HepG2 (cell line): ENCODE results near the gene NOTUM. TPM values are rescaled to one million over a fixed set of nuclear protein-coding genes. Genes with fewer than 3 reads are reported as not detected.
A peak's percentile ranks its signal among the peaks of the same experiment; 100 is the strongest.

Experiments
- AKAP8 ChIP-seq: sonication (generic); formaldehyde crosslinking; IDR thresholded peaks from 2 replicates; pipeline ENCODE4 v1.5.1; 2020; ENCODE audit warnings: mild to moderate bottlenecking, missing genetic modification reagents
- ARID4A ChIP-seq: sonication (generic); formaldehyde crosslinking; IDR thresholded peaks from 2 replicates; pipeline ENCODE4 v1.5.0; 2020; ENCODE audit warnings: mild to moderate bottlenecking, missing genetic modification reagents, borderline replicate concordance
- ATF6 ChIP-seq: sonication (generic); formaldehyde crosslinking; conservative IDR thresholded peaks from 2 replicates; pipeline ENCODE4 v1.4.0; 2020; ENCODE audit warnings: missing genetic modification reagents
- FOSL1 ChIP-seq: sonication (generic); formaldehyde crosslinking; IDR thresholded peaks from 2 replicates; pipeline ENCODE4 v1.9.0; 2021; ENCODE audit warnings: missing genetic modification reagents, borderline replicate concordance
- GLMP ChIP-seq: sonication (generic); formaldehyde crosslinking; IDR thresholded peaks from 2 replicates; pipeline ENCODE4 v1.9.0; 2021; ENCODE audit warnings: missing genetic modification reagents, mild to moderate bottlenecking, borderline replicate concordance
- HMGXB4 ChIP-seq, 2 experiments: sonication (generic) in 1 of 2; formaldehyde crosslinking in 1 of 2; IDR thresholded peaks; 2 replicates each; pipeline versions ENCODE4 v1.4.0 to v1.6.1; 2018 to 2020; ENCODE audit warnings: missing genetic modification reagents in 2 of 2, borderline replicate concordance in 1 of 2, low read depth in 1 of 2, mild to moderate bottlenecking in 1 of 2, missing biosample characterization in 1 of 2
- KLF13 ChIP-seq: sonication (generic); formaldehyde crosslinking; IDR thresholded peaks from 2 replicates; pipeline ENCODE4 v1.4.0; 2020; ENCODE audit warnings: mild to moderate bottlenecking, missing genetic modification reagents
- ZNF567 ChIP-seq: sonication (generic); formaldehyde crosslinking; IDR thresholded peaks from 2 replicates; pipeline ENCODE4 v1.8.1; 2023; ENCODE audit warnings: mild to moderate bottlenecking, missing genetic modification reagents, borderline replicate concordance
- ZNF597 ChIP-seq: sonication (generic); formaldehyde crosslinking; IDR thresholded peaks from 2 replicates; pipeline ENCODE4 v1.5.0; 2020; ENCODE audit warnings: missing genetic modification reagents
- ZNF710 ChIP-seq: sonication (generic); formaldehyde crosslinking; IDR thresholded peaks from 2 replicates; pipeline ENCODE4 v1.5.0; 2020; ENCODE audit warnings: mild to moderate bottlenecking, missing genetic modification reagents, borderline replicate concordance
- ZNF740 ChIP-seq: sonication (generic); formaldehyde crosslinking; IDR thresholded peaks from 2 replicates; pipeline ENCODE4 v1.4.0; 2020; ENCODE audit warnings: missing genetic modification reagents
- ZNF775 ChIP-seq: sonication (generic); formaldehyde crosslinking; IDR thresholded peaks from 2 replicates; pipeline ENCODE4 v1.4.0; 2020; ENCODE audit warnings: missing genetic modification reagents, mild to moderate bottlenecking, moderate library complexity, borderline replicate concordance
- polyA plus RNA-seq, 8 experiments: library from polyadenylated mRNA; depleted of rRNA in 3 of 8; stranded (reverse) in 7 of 8; unstranded in 1 of 8; fragments of >200 nt; fragmentation: Illumina TruSeq in 4 of 8; extraction: Trizol in 4 of 8; gene quantifications; 2 replicates each; pipeline versions ENCODE4 v1.2.1 to v1.2.3, GENCODE V29; 2011 to 2016; ENCODE audit warnings: low read depth in 4 of 8, missing spikeins in 1 of 8, mixed read lengths in 1 of 8; ENCODE audit not compliant: insufficient read depth in 1 of 8
- total RNA-seq, 5 experiments: library from RNA; depleted of rRNA; stranded (reverse); fragments of >200 nt; fragmentation: Illumina TruSeq; extraction: Trizol; gene quantifications; 2 replicates each; pipeline ENCODE4 v1.2.3, GENCODE V29; 2016; ENCODE audit warnings: low read depth in 1 of 5

NOTUM gene
- total and polyA plus RNA-seq, 2 of the 13 experiments (the other 11 are each of a cell fraction or from before 2014, with no cell fraction given), result 150 to 160 TPM

- peak; percentile 87; the same call in 1 of the 2 replicates for TF ChIP-seq ARID4A (CRISPR knock-in tag)
- peak; percentile 80; the same call in 1 of the 2 replicates for TF ChIP-seq KLF13 (CRISPR knock-in tag)
- TF ChIP-seq ZNF710 (CRISPR knock-in tag), result peak; percentile 87
- no peak for TF ChIP-seq ZNF775 (CRISPR knock-in tag)
- 0 out of 2 replicates have a peak, but pooled peaks have one; percentile 47 for TF ChIP-seq FOSL1 (CRISPR knock-in tag)
- peak; percentile 98 for TF ChIP-seq AKAP8 (CRISPR knock-in tag)
- no peak for TF ChIP-seq ATF6 (CRISPR knock-in tag)
- TF ChIP-seq ZNF567 (CRISPR knock-in tag), result peak; percentile 91
- peak; percentile 74 to 86; a peak in 3 of 4 replicates for TF ChIP-seq HMGXB4 (CRISPR knock-in tag; IDR thresholded peaks at IDR 0.05; ENCODE audit: borderline replicate concordance in 1 of 2, low read depth in 1 of 2)
- no peak for TF ChIP-seq ZNF597 (CRISPR knock-in tag)
- peak; percentile 97 for TF ChIP-seq ZNF740 (CRISPR knock-in tag)
- TF ChIP-seq GLMP, result no peak
Observed at GRCh38 chr17:82000803-82001570, 40.0 kb upstream of the NOTUM start (continued).
